Loucy (cell line): Measurements from ENCODE around the gene STON2.

Source experiments
- H2AFZ ChIP-seq: fragments of 200-600 bp; sonication (generic); 2 replicates; pipeline ENCODE4 v1.6.0; 2016; ENCODE audit warnings: antibody characterized with exemption, mild to moderate bottlenecking, low read length, moderate library complexity
- H3F3A ChIP-seq: fragments of 200-600 bp; 2 replicates; pipeline ENCODE4 v1.6.0; 2016; ENCODE audit warnings: antibody characterized with exemption, low read depth, mild to moderate bottlenecking
- H3K27me3 ChIP-seq: fragments of 200-600 bp; sonication (generic); 2 replicates; pipeline ENCODE4 v1.6.1; 2014; ENCODE audit warnings: low read length, mild to moderate bottlenecking; ENCODE audit not compliant: insufficient read depth, poor library complexity, severe bottlenecking
- H3K36me3 ChIP-seq: fragments of 200-600 bp; sonication (generic); 2 replicates; pipeline ENCODE4 v1.6.1; 2016; ENCODE audit warnings: low read length; ENCODE audit not compliant: insufficient read depth
- H3K4me1 ChIP-seq: fragments of 200-600 bp; sonication (generic); 2 replicates; pipeline ENCODE4 v1.5.1; 2014; ENCODE audit warnings: low read length, mild to moderate bottlenecking; ENCODE audit not compliant: insufficient read depth, poor library complexity, severe bottlenecking
- H3K4me2 ChIP-seq: fragments of 200-600 bp; sonication (generic); 2 replicates; pipeline ENCODE4 v1.6.0; 2014; ENCODE audit warnings: antibody characterized with exemption, low read length, low read depth, mild to moderate bottlenecking; ENCODE audit not compliant: poor library complexity, severe bottlenecking
- H3K4me3 ChIP-seq: fragments of 200-600 bp; sonication (generic); 2 replicates; pipeline ENCODE4 v1.5.1; 2014; ENCODE audit warnings: low read length, mild to moderate bottlenecking, mixed read lengths; ENCODE audit not compliant: poor library complexity, severe bottlenecking
- H3K79me2 ChIP-seq: fragments of 200-600 bp; sonication (generic); 2 replicates; pipeline ENCODE4 v1.6.1; 2014; ENCODE audit warnings: low read length; ENCODE audit not compliant: insufficient read depth
- H3K9ac ChIP-seq: fragments of 200-600 bp; sonication (generic); 2 replicates; pipeline ENCODE4 v1.6.0; 2014; ENCODE audit warnings: mild to moderate bottlenecking, low read depth, low read length, moderate library complexity; ENCODE audit not compliant: poor library complexity, severe bottlenecking
- H3K9me2 ChIP-seq: fragments of 200-600 bp; sonication (generic); replicated peaks from 2 replicates; pipeline ENCODE4 v1.6.1; 2016; ENCODE audit warnings: low read depth, low read length, mixed read lengths
- H3K9me3 ChIP-seq: fragments of 200-600 bp; sonication (generic); 2 replicates; pipeline ENCODE4 v1.6.1; 2014; ENCODE audit warnings: mild to moderate bottlenecking, antibody characterized with exemption, low read length, low read depth; ENCODE audit not compliant: insufficient read depth
- H4K20me1 ChIP-seq: fragments of 200-600 bp; sonication (generic); 2 replicates; pipeline ENCODE4 v1.6.0; 2014; ENCODE audit warnings: antibody characterized with exemption, low read length, mild to moderate bottlenecking; ENCODE audit not compliant: insufficient read depth, poor library complexity, severe bottlenecking
- CTCF ChIP-seq: fragments of 200-600 bp; sonication (generic); conservative IDR thresholded peaks from 2 replicates; pipeline ENCODE4 v1.5.1; 2014; ENCODE audit warnings: mild to moderate bottlenecking, antibody characterized with exemption, low read length
- EZH2phosphoT487 ChIP-seq: fragments of 200-600 bp; IDR thresholded peaks from 2 replicates; pipeline ENCODE4 v1.6.1; 2018; ENCODE audit warnings: antibody characterized with exemption, mild to moderate bottlenecking, moderate library complexity, borderline replicate concordance

Gene STON2

GRCh38 chr14:81367563-81367962 is 32.6 kb downstream of the STON2 start:
- Histone ChIP-seq H3K9me2 (no peaks in the 10 kb centered on the region), H3K36me3 (no peaks in the 10 kb centered on the region), H3K27me3 (no peaks in the 10 kb centered on the region), H3K9me3 (no peaks in the 10 kb centered on the region), H2AFZ (no peak overlapping the region), H3K4me2 (no peak overlapping the region), H3K9ac (no peak overlapping the region), H4K20me1 (no peaks in the 10 kb centered on the region), H3K4me3 (no peak overlapping the region), H3K79me2 (no peaks in the 10 kb centered on the region), H3K4me1 (no peaks in the 10 kb centered on the region), H3F3A (no peaks in the 10 kb centered on the region)
- no peak for TF ChIP-seq CTCF

GRCh38 chr14:81366884-81367283 is 33.2 kb downstream of the STON2 start:
- H3K79me2 ChIP-seq = no peaks in the 10 kb centered on the region
- no peak overlapping the region for H3K4me2 ChIP-seq
- no peak overlapping the region for H2AFZ ChIP-seq

GRCh38 chr14:81366214-81366613 is 33.9 kb downstream of the STON2 start:
- Histone ChIP-seq H3K9ac (no peak overlapping the region), H4K20me1 (no peaks in the 10 kb centered on the region), H3K4me2 (no peak overlapping the region), H3K36me3 (no peaks in the 10 kb centered on the region), H2AFZ (no peak overlapping the region), H3K79me2 (no peaks in the 10 kb centered on the region), H3K9me3 (no peaks in the 10 kb centered on the region), H3K4me1 (no peaks in the 10 kb centered on the region), H3K4me3 (no peak overlapping the region), H3K27me3 (no peaks in the 10 kb centered on the region), H3K9me2 (no peaks in the 10 kb centered on the region), H3F3A (no peaks in the 10 kb centered on the region)
- TF ChIP-seq CTCF (no peak), EZH2phosphoT487 (no peak)

More at GRCh38 chr14:81366884-81367283, 33.2 kb downstream of the STON2 start:
- Histone ChIP-seq H3K9me2 (no peaks in the 10 kb centered on the region), H3K27me3 (no peaks in the 10 kb centered on the region), H3K36me3 (no peaks in the 10 kb centered on the region), H3F3A (no peaks in the 10 kb centered on the region), H3K4me1 (no peaks in the 10 kb centered on the region), H4K20me1 (no peaks in the 10 kb centered on the region), H3K4me3 (no peak overlapping the region), H3K9ac (no peak overlapping the region), H3K9me3 (no peaks in the 10 kb centered on the region)
- TF ChIP-seq CTCF (no peak), EZH2phosphoT487 (no peak)
